ENCODE data around the gene RASSF7. TPM values are rescaled to one million over a fixed set of nuclear protein-coding genes. Genes with fewer than 3 reads are reported as not detected.

Gene RASSF7
- polyA plus RNA-seq, 1 donor from 2014 or later, result 37.1 TPM

GRCh38 chr11:526192-526591 is 34.6 kb upstream of the RASSF7 start (continued):
- TF ChIP-seq CTCF (IDR thresholded peaks at IDR 0.05; ENCODE audit: poor library complexity, severe bottlenecking), result no peak

GRCh38 chr11:528166-528814 is 32.5 kb upstream of the RASSF7 start:
- no peak overlapping the region for H3K27ac ChIP-seq (ENCODE audit: low read length)
- TF ChIP-seq MXI1 (conservative IDR thresholded peaks at IDR 0.05; ENCODE audit: poor library complexity, severe bottlenecking), result no peak
- no peak for TF ChIP-seq REST (IDR thresholded peaks at IDR 0.05; ENCODE audit: borderline replicate concordance)
- TF ChIP-seq CTCF (IDR thresholded peaks at IDR 0.05; ENCODE audit: poor library complexity, severe bottlenecking), result no peak
- TF ChIP-seq POLR2AphosphoS5 (IDR thresholded peaks at IDR 0.05), result no peak
- TF ChIP-seq EZH2 (IDR thresholded peaks at IDR 0.05; ENCODE audit: borderline replicate concordance, insufficient read depth, low read length, poor library complexity, severe bottlenecking), result no peak
- TF ChIP-seq EP300 (conservative IDR thresholded peaks at IDR 0.05; ENCODE audit: poor library complexity, severe bottlenecking), result no peak
- TF ChIP-seq SMC3 (conservative IDR thresholded peaks at IDR 0.05; ENCODE audit: poor library complexity), result no peak
- no peak for TF ChIP-seq TAF1 (IDR thresholded peaks at IDR 0.05; ENCODE audit: low read depth)
- no peak for TF ChIP-seq RAD21 (conservative IDR thresholded peaks at IDR 0.05)
- no peaks in the 10 kb centered on the region for H3K27me3 ChIP-seq (ENCODE audit: insufficient read depth, low read depth, low read length)
- no peak overlapping the region for H3K9ac ChIP-seq (ENCODE audit: low read length)
- no peak overlapping the region for H3K4me3 ChIP-seq (ENCODE audit: low read length)
- no peak overlapping the region for H2AFZ ChIP-seq (ENCODE audit: low read depth, low read length)
- H3K79me2 ChIP-seq (replicated peaks; ENCODE audit: insufficient read depth, low read length), result no peaks in the 10 kb centered on the region
- no peaks in the 10 kb centered on the region for H3K9me3 ChIP-seq (ENCODE audit: low read length)
- no peaks in the 10 kb centered on the region for H3K9me2 ChIP-seq (ENCODE audit: insufficient read depth, low read length)
- no peaks in the 10 kb centered on the region for H3F3A ChIP-seq (ENCODE audit: insufficient read depth, low read length, poor library complexity, severe bottlenecking)
- H3K36me3 ChIP-seq (ENCODE audit: insufficient read depth, low read length), result no peaks in the 10 kb centered on the region
- H3K4me2 ChIP-seq (ENCODE audit: low read length), result no peak overlapping the region
- no peaks in the 10 kb centered on the region for H4K20me1 ChIP-seq (ENCODE audit: insufficient read depth)
